GM18858 (cell line): ENCODE data around the gene NR2C2AP.
A peak's percentile ranks its signal among the peaks of the same experiment; 100 is the strongest.

Experiments
- ATAC-seq: cut with Tn5 transposase; IDR thresholded peaks from one replicate; pipeline ENCODE4 v1.9.1; 2021; ENCODE audit not compliant: unreplicated experiment

Gene NR2C2AP

DNA sequence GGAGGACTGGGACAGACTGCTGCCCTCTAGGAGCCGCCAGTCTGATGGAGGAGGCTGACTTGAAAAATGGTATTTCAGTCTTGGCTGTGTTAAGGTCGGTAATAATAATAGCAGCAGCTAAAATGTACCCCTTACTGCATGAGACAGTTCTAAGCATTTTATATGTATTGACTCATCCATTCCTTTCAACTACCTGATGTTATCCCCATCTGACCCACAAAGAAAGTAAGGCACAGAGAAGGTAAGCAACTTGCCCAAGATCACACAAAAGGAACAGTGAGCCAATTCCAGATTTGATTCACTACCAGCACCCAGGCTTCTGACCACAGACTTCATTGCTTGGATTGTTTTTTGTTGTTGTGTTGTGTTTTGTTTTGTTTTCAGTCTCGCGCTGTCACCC lies 12.6 kb upstream of the NR2C2AP start:
- ATAC-seq = no peak

DNA sequence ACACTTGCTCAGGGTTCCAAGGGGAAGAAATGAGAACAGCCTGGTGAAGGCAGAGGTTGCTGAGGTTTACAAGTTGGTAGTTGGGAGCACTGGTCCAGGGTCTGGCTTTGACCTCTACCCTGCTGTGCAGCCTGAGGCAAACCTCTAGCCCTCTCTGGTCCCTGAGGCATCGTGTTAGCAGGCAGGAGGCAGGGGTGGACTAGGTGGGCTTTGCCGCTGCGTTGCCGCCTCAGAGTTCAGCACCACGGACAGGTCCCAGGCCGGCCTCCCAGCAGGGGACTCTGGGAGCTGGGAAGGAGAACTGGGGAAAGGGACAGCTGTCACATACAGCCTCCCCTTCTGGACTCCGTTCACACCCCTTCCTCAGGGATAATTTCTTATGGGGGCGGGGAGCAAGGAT lies 11.7 kb upstream of the NR2C2AP start:
- ATAC-seq = no peak

DNA sequence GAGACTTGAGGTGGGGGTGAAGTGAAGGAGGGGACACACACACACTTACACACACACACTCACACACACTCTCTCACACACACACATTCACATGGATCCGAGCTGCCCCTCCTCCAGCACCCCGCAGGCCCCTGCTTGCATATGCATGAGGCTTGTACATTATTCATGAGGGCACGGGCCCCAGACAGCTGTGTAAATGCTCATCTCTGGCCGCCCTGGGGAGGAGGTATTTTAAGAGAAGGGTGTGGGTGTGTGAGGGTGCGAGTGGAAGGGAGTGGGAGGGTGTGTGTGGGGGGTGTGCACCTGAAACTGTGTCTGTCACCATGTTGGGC lies 10.9 kb upstream of the NR2C2AP start:
- ATAC-seq = no peak

DNA sequence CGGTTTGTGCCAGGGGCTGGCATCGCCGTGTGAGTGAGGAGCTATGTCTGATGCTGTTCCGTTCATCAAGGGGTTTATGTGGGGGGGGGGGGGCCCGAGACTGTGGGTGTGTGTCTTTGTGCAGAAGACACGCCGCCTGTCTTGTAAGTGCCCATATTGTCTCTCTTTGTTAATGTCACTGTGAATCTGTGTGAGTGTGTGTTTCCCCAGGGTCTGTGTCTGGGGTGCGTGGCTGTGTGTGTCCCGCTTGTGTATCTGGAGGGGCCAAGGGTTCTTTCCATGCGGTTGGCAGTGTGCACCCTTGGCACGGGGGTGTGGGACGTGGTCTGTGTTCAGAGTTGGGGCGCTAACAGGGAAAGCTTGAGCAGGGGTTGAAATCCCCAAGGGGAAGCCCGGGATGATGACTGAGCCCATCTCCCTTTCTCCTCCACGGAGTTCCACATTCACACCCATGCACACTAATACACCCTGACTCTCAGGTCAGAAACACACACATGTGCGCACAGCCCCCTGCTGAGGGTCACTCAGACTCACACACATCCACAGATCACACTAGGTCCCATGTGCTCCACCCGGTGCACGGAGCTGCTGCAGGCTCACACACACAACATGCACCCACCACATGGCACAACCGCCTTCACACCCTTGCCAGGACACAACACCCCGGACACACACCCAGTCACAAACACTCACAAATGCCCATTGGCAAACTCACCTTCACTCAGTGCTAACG lies 10.4 kb upstream of the NR2C2AP start:
- ATAC-seq = no peak

DNA sequence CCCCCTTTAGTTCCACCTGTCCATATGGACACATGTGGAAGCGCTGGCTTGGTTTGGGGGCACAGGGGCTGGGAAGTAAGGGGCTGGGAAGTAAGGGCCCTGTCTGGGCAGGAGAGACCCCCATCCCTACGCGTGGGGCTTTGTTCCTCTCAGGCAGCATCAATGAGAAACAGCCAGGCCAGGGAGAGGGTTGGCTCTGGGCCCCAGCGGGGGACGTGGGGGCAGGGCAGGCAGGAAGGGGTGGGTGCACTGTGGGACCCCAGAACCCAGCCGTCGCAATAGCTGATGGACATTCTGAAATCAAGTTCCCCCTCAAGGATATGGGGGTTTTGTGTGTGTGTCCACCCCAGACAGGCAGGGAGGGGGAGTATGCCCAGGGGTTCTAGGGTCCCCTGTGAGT lies 9.7 kb upstream of the NR2C2AP start:
- ATAC-seq = no peak

DNA sequence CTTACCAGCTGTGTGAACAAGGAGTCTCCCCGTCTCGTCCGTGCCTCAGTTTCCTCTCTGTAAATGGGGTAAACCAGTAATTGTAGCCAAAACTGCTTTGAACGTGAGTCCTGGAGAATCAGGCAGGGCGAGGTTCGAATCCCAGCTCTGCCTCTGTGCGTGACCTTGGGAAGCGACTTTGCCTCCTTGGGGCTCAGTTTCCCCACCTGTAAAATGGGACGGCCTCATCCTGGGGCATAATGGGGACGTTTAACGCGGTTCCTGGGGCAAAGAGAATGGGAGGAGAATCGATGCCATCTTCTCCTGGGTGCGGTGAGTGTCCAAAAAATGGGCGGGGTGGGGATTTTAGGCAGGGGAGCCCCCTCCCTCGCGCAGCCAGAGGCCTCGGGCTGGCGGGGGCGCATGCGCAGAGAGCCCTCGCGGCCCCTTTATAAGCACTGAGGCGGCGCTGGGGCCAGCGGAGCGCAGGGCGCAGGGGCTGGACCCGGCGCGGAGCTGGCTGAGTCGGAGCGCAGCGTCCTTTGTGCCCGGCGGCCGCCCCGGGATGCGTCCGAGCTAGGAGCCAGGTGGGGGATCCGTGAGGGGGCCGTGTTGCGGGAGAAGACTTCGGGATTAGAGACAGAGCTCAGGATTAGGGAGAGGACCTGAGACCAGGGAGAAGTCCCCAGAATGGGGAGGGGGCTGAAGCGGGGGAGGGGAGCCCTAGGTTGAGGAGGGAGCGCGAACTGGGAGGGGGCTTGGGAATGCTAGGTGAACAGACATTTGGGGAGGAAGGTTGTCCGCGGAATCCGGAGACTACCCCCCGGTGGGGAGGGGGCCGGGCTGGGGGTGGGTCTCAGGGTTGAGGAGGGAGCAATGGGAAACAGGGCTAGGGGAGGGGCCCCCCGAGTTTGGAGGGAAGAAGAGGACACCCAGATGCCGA lies 8.5 kb upstream of the NR2C2AP start, which contains the start of gene NCAN:
Gene NCAN, plus strand, starts transcription at position 460 of the 922 bp plus-strand sequence. CDS start 4,996 bp downstream, outside the sequence.
- no peak for ATAC-seq

DNA sequence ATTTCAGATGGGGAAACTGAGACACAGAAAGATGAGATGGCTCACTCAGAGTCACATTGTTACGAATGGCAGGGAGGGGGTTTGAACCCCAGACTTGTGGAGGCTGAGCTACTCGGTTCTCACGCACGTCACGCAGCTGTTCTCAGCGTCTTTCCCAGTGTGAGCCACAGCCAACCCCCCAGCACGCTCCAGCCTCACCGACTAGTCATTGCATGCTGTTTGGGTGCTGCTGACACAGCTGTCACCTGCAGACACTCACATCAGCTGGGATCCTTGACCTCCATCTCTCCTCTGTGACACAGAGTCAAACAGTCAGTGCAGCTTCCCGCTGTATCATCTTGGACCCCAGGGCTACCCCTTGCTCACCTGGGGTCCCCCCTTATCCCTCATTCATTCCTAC lies 6.2 kb upstream of the NR2C2AP start:
- no peak for ATAC-seq

DNA sequence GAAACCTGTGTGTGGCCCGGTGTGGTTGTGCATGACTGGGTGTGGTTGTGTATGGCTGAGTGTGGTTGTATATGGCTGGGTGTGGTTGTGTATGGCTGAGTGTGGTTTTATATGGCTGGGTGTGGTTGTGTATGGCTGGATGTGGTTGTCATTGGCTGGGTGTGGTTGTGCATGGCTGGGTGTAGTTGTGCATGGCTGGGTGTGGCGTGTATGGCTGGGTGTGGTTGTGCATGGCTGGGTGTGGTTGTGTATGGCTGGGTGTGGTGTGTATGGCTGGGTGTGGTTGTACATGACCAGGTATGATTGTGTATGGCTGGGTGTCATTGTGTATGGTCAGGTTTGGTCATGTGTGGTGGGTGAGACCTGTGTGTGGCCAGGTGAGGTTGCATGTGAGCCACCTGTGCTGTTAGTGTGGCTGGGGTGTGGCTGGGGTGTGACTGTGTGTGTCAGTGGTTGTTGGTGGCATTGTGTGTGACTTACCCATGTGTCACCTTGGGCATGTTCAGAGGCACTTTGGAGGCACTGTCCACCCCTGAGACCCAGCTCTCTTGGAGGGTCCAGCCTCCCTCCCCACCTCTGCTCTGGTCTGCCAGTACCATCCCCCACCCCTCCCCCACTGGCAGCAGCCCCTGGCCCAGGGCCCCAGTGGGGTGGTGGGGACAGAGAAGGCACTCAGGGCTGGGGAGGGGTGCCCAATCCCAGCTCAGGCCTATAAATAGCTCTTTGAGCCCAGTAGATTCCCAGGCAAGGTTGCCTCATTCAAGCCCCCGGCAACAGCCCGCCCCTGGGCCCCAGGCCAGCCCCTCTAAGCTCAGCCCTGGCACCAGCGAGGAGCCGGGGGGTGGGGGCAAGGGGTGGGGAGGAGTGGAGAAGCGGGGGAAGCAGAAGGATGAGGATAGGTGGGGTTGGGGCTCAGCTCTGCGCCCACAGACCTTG lies 4.7 kb upstream of the NR2C2AP start:
- ATAC-seq = no peak

DNA sequence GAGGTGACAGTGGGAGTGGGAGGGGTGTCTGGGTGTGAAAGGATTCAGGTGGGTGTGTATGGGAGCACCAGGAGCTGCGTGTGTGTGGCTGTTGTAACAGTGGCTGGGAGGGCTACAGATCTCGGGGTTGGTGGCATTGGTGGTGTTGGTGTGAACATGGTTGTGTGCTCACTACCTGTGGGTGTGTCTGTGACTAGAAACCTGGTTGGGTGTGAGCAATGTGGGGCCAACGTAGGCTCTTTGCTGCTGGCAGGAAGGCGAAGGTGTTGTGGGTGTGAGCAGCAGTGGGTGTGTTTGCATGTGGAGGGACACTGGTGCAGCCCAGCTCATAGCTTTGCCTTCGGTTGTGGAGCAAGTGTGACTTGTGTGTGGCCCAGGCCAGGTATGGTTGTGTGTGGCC lies 3.7 kb upstream of the NR2C2AP start:
- no peak for ATAC-seq

DNA sequence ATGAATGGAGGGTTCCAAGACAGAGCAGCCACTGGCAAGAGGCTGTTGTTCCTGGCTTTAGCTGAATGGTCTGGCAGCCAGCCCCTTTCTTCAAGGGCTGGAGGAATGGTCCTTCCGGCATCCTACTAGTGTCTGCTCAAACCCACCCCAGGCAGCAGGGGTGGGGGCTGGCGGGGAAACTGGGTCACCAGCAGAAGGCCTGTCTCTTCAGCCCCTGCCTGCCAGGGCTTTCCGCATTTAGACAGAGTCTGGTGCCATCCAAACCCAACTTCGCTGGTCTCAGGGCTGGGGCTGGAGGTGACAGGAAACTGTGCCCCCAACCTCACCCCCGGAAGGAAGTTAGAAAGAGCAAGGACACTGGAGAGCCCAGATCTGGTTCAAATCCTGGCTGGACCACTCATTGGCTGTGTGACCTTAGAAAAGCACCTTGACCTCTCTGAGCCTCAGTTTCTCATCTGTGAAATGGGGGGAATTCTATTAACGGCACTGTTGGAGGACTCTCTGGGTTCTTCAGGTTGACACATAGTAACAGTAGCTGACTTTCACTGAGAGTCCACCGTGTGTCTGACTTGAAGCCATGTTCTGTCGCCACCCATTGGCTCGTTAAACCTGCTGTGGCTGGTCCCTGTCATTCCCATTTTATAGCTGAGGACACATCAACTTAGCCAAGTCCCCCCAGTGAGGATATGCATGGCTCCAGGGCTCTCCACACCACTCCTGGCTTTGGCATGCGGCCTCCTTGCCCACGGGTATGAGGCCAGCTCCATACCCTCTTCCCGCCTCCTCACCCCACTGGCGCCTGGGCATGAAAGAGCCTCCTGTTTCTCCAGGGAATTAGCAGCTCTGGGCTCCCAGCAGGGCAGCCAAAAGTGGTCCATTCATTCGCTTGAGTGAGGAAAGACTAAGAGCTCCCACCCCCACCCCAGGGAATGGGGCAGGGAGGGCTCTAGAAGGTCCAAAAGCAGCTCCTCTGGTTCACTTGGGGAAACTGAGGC lies 2.5 kb upstream of the NR2C2AP start:
- no peak for ATAC-seq

DNA sequence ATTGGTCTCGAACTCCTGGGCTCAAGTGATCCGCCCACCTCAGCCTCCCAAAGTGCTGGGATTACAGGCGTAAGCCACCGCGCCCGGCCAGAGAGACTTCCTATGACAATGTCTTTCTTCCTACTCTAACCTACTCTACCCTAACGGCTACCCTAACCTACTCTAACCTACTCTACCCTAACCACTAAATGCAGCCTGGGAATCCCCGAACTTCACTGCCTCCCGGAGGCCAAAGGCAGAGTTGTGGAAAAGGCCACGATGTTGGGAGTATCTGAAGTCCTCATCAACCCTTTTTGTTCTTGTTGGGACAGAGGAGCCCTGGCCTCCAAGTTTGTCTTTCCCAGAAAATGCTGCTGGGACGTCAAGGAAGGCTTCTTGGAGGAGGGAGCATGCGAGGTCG lies 967 bp upstream of the NR2C2AP start:
- ATAC-seq = no peak

DNA sequence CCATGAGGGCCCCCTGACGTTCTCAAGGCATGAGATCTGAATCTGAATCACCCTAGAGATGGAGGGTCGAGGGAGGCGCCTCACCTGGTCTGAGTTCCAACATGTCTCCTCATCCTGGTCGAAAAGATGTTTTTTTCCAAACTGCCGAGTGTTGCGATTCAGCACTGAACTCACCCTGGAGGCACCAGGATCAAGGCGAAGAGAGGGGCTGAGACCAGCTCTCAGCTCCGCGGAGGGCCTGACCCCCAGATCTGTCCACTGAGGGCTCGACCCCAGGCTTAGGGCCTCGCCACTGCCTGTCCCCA lies 555 bp downstream of the NR2C2AP start:
- no peak for ATAC-seq

DNA sequence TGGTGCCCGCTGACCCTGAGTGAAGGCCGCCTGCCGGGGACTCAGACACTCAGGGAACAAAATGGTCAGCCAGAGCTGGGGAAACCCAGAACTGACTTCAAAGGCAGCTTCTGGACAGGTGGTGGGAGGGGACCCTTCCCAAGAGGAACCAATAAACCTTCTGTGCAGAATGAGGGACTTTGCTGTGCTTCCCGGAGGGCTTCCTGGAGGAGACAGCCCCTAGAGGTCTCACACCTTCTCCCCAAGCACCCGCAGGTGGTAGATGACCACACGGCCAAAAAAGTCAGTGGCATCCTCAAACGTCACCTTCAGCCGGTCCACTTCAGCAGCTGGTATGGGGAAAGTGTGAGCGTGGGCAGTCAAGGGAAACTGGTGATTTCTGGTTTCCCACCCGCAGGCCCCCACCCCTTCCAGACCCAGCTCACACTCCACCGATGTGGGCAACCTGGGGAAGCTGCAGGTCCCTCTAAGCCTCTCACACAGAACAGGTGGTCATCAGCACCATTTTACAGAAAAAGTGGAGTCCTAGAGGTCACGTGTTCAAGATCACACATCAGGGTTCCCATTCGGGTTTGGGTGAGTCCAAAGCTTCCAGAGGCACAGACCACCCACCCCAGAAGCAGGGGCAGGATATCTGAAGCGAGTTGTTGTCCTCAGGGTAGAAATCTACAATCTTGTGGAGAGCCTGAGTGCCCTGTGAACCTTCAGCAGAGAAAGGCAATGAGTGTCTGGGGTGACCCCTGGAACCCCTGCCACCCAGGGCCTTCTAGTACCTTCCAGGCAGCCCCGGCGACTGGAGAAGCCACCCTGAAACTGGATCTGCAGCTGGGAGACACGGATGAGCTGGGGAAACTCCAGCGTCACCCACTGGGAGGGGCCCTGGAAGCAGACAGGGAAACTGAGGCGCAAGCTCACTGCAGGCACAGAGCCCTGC lies 1.2 kb downstream of the NR2C2AP start:
- no peak for ATAC-seq

DNA sequence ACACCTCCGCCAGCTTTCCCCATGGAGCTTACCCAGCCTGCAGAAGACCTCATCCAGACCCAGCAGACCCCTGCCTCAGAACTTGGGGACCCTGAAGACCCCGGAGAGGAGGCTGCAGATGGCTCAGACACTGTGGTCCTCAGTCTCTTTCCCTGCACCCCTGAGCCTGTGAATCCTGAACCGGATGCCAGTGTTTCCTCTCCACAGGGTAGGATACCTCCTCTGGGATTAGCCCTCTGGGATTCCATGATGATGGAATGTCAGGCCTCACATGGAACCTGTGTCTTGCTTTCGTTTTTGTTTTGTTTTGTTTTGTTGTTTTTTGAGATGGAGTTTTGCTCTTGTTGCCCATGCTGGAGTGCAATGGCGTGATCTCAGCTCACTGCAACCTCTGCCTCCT lies 9.3 kb downstream of the NR2C2AP start:
- ATAC-seq = no peak

DNA sequence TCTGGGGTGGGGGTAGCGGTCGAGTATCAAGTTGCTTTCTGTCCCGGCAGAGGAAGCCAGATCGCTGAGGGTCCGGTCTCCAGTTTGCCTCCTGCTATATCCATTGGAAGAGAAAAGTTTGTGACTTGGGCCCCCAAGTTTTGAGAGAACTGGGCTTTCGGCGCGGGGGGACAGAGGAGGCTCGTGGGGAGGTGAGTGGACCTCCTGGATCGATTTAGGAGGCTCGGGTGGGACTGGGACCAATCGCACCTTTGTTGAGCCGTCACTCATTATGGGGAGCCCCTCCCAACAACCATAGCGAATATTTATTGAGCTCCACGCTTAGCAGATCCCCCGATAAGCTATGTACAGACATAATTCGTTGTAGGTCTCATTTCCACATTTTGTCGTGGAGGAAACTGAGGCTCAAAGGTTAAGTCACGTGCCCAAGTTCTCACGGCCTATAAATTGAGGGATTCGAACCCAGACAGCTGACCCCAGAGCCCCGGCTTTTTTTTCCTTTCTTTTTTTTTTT lies 10.2 kb downstream of the NR2C2AP start:
- no peak for ATAC-seq

DNA sequence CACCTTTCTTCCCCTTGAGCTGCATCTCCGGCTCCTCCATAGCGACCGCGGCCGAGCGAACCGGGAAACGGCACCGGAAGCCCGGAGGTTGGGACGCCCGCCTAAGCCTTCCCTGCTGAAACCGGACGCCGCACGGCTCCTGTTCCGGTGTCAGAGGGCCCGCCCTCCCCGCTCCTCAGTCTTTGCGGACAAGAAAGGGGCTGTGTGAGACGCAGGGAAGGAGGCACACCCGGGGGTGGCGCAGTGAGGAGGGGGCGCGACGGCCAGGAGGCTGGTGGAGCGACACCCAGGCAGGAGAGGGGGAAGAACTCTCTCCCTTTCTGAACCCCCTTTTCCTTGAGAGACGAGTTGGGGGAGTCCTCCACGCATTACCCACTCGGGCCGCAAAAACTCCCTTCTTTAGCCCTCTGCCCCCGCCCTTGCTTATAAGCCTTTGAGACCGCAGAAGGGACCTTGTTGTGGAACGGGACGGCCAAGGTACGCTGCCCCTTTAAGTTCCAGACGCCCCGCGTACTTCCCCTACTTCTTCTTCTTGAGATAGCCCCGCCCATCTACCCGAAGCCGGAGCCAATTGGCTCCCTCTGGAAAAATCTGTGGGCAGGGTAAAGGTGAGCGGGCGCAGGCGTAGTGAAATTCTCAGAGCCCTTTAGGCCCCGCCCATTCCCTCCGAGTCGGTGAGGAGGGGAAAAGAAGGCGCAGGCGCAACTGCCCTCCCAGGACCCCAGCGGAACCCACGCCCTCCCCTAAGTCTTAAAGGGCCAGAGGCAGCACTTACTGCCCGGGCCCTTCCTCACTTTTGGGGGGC lies 10.9 kb downstream of the NR2C2AP start, which contains the start of the genes BORCS8 and RFXANK:
Gene BORCS8, minus strand, starts transcription at position 75 of the 805 bp plus-strand sequence. Its CDS starts 35 bp downstream, at position 40.
Gene RFXANK, plus strand, starts transcription at position 181 of the 805 bp plus-strand sequence. CDS start 1,689 bp downstream, outside the sequence.
- ATAC-seq = peak; percentile 80

DNA sequence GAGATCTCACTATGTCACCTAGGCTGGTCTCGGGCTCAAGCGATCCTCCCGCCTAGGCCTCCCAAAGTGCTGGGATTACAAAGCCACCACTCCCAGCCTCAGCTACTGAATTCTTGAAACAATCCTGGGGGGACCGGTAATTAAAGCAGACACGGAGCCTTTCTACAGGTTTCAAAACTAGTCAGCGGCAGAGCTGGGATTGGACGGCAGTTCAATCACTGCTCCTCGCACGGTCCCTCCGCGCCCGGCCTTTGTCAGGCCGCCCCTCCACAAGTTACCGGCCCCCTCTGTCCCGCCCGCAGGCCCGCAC lies 11.5 kb downstream of the NR2C2AP start:
- ATAC-seq = no peak

DNA sequence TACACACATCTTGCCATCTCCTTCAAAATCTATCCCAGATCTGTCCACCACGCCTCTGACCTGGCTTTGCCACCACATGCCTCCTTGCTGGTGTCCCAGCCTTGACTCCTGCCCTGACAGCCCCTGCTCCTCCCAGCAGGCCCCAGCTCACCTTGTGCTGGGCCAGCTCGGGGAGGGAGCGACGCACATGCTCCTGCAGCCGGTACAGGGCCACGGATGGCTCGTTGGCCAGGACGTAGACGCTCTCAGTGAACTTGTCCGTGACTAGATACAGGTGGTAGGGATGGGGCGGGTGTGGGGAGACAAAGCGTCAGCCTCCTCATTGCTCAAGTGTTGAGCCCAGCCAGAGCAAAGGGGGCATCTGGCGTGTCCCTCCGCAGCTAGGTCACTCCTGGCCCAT lies 16.5 kb downstream of the NR2C2AP start:
- no peak for ATAC-seq
